IPS-15b (cell line): ENCODE results near the gene LRRC17.

ENCODE experiments used
- H3K27me3 ChIP-seq: one replicate; pipeline ENCODE4 v1.6.1; 2013; ENCODE audit warnings: low read length; ENCODE audit not compliant: control insufficient read depth, insufficient read depth
- H3K36me3 ChIP-seq: one replicate; pipeline ENCODE4 v1.6.1; 2013; ENCODE audit warnings: low read length; ENCODE audit not compliant: control insufficient read depth, insufficient read depth
- H3K4me1 ChIP-seq: one replicate; pipeline ENCODE4 v1.6.1; 2013; ENCODE audit warnings: mild to moderate bottlenecking, low read length; ENCODE audit not compliant: control insufficient read depth, insufficient read depth
- H3K4me3 ChIP-seq: one replicate; pipeline ENCODE4 v1.5.1; 2013; ENCODE audit warnings: low read depth, low read length
- H3K9ac ChIP-seq: one replicate; pipeline ENCODE4 v1.6.1; 2013; ENCODE audit warnings: low read depth, mild to moderate bottlenecking, low read length
- H3K9me3 ChIP-seq: one replicate; pipeline ENCODE4 v1.6.1; 2013; ENCODE audit warnings: mild to moderate bottlenecking, low read length; ENCODE audit not compliant: control insufficient read depth, insufficient read depth

The LRRC17 gene

DNA sequence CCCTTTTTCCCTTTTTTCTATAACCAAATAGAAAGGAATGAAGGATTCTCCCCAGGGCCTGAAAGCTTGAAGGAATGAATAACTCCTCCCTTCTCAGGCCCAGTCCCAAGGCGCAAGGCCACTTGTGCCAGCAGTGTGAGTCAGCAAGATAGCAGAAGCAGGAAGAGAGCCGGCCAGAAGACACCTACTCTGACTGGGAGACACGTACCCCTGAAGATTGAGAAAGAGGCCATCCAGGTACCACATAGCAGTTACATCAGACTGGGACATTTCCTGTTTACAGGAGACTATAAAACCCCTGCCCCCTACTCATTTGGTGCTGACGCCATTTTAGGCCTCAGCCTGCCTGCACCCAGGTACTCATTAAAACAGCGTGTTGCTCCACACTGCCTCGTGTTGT is 65.5 kb downstream of the LRRC17 start:
- Histone ChIP-seq H3K9ac (no peak overlapping the region), H3K9me3 (no peaks in the 10 kb centered on the region), H3K27me3 (no peaks in the 10 kb centered on the region), H3K36me3 (peaks cover 2% of the 10 kb centered on the region), H3K4me3 (no peak overlapping the region), H3K4me1 (peaks cover 2% of the 10 kb centered on the region)

DNA sequence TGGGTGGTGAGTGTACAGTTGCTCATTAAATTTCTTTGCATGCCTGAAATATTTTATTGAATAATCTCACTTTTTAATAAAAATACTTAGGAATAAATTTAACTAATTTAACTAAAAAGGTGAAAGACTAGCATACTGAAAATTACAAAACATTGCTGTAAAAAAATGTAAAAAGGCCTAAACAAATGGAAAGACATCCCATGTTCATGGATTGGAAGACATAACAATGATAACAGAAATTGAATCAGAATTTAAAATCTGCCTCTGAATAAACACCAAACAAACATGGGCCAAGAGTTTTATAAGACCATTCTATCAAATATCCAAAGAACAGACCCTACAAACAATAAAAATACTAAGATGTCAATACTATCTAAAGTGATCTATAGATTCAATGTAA is 66.9 kb downstream of the LRRC17 start:
- no peak overlapping the region for H3K9ac ChIP-seq
- H3K36me3 ChIP-seq = no peaks in the 10 kb centered on the region
- H3K9me3 ChIP-seq = no peaks in the 10 kb centered on the region
- no peak overlapping the region for H3K4me3 ChIP-seq
- H3K4me1 ChIP-seq = no peaks in the 10 kb centered on the region
- H3K27me3 ChIP-seq = no peaks in the 10 kb centered on the region

DNA sequence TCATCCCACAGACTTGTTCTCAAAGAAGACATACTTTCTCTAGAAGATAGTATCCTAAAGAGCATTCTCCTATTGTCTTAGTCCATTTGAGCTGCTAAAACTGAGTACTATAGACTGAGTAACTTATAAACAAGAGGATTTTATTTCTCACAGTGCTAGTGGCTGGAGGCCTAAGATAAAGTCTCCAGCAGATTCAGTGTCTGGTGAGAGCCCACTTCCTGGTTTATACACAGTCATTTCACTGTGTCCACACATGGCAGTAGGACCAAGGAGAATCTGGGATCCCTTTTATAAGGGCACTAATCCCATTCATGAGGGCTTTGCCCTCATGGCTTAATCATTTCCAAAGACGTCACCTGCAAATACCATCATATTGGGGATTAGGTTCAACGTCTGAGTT is 68.7 kb downstream of the LRRC17 start:
- Histone ChIP-seq H3K9me3 (no peaks in the 10 kb centered on the region), H3K9ac (no peak overlapping the region), H3K36me3 (no peaks in the 10 kb centered on the region), H3K4me1 (no peaks in the 10 kb centered on the region), H3K27me3 (no peaks in the 10 kb centered on the region), H3K4me3 (no peak overlapping the region)

DNA sequence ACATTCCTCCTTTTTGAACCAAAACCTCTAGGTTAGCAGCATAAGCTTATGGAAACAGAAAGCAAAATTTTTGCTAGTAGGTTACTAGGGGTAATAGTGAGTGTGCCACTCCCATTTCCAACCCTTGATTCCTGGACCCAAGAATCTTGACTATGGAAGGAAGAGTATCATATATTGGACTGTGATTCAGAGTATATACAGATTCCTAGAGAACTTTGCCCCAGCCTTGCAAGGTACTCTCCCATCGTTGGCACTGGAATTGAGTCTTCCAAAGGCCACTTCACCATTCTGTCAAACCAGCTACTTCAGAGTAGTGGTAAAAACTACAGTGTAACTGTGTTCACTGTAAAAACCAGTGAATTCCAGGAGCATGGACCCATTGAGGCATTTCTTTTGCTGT is 69.4 kb downstream of the LRRC17 start:
- H3K4me3 ChIP-seq = no peak overlapping the region
- H3K36me3 ChIP-seq = no peaks in the 10 kb centered on the region
- H3K4me1 ChIP-seq = no peaks in the 10 kb centered on the region
- H3K9ac ChIP-seq = no peak overlapping the region
- no peaks in the 10 kb centered on the region for H3K27me3 ChIP-seq
- no peaks in the 10 kb centered on the region for H3K9me3 ChIP-seq

DNA sequence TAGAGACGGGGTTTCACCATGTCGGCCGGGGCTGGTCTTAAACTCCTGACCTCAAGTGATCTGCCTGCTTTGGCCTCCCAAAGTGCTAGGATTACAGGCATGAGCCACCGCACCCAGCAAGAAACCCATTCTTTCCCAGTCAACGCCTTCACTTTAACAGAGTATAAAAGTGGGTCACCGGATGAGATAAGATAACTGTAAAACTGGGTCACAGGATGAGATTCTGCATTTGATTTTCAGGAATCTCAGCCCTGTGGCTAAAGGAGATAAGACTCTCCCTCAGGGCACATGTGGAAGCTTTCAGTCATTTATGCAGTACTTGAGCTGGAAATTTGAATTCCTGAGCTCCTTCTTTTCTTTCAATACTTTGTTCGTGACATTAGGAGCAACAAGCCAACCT is 70.8 kb downstream of the LRRC17 start:
- H3K9ac ChIP-seq = no peak overlapping the region
- no peaks in the 10 kb centered on the region for H3K27me3 ChIP-seq
- no peaks in the 10 kb centered on the region for H3K36me3 ChIP-seq
- H3K4me1 ChIP-seq = no peaks in the 10 kb centered on the region
- H3K4me3 ChIP-seq = no peak overlapping the region
- H3K9me3 ChIP-seq = no peaks in the 10 kb centered on the region

DNA sequence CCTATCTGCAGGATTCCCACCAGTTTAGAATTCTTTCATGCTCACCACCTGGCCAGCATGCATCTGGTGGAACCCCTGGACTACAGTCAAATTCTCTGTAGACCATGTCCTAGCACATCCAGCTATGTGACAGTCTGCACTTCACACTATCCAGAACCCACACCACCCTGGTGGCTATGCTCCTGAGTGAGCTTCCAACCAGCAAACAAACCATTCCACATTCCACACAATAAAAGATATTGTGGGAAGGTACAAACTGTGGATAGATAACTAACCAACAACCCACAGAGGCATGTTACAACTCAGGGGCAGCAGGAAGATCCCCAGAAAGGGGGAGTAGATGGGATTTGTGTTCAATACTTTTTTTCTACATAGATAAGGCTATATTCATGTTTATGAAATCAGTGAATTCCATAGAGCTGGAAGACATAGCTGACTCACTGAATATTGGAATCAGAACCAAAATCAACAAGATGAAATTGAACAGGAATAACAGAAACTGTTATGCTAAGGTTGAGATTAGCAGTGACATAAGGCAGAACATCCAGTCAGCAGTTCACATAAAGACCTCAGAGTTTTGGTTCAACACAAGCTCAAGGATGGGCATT is 72.5 kb downstream of the LRRC17 start:
- Histone ChIP-seq H3K36me3 (no peaks in the 10 kb centered on the region), H3K9me3 (no peaks in the 10 kb centered on the region), H3K4me3 (no peak overlapping the region), H3K9ac (no peak overlapping the region), H3K27me3 (no peaks in the 10 kb centered on the region), H3K4me1 (no peaks in the 10 kb centered on the region)

DNA sequence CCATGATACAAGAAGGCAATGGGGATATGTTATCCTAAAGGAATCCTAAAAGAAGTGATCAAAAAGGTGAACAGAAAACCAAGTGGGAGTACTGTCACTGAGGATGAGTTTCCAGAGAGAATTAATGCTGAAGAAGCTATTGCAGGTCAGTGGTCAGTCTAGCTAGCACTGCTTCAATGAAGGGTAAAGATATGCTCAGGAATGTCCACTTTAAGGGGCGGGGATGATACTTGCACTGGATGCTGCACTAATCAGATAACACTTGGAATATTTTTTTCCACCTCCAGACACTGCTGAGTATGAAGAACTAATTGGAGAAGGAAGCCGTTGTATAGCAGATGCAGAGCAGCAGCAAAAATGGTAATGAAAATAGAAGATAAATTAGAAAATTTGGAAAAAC is 75.3 kb downstream of the LRRC17 start:
- Histone ChIP-seq H3K9ac (no peak overlapping the region), H3K36me3 (no peaks in the 10 kb centered on the region), H3K9me3 (no peaks in the 10 kb centered on the region), H3K4me3 (no peak overlapping the region), H3K4me1 (no peaks in the 10 kb centered on the region), H3K27me3 (no peaks in the 10 kb centered on the region)

DNA sequence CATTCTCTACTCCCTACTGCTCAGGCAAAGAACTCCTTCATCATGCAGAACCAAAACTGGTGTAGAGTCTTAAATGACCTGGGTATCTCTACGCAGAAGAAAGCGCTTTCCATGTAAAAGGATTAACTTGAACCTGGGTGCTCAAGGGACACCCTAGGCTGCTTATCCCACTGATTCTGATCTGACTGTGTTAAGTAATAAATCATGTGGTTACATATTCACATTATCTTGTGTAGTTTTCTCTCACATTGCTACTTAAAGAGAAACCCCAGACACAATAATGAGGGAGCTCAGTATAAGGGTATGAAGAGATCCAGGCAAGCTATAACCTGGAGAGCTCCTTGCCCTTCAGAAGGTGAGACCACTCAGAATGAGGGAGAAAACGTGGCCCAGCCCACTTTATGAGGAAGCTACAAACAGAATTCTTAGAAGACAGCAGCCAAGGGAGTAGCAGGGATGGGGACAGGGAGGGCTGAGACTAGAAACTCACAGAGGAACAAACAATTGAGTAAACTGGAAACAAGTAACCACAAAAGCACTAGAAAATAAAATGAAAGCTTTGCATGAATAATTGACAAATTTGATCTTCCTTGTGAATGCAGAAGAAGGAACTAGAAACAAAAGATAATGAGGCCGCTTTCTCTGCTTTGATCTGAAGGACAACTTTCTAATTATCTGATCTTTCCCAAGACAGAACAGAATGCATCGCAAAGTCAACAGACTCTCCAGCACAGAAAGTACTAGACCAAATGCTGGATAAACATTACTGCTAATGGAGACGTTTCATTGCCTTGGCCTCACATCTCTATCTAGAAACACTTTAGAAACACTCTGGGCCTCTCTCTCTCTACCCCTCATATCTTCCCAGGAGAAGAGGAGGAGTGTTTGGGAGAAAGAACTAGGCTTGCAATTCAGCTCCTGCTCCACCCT is 76.1 kb downstream of the LRRC17 start:
- H3K36me3 ChIP-seq = no peaks in the 10 kb centered on the region
- H3K27me3 ChIP-seq = no peaks in the 10 kb centered on the region
- H3K4me1 ChIP-seq = no peaks in the 10 kb centered on the region
- H3K9ac ChIP-seq = no peak overlapping the region
- H3K4me3 ChIP-seq = no peak overlapping the region
- H3K9me3 ChIP-seq = no peaks in the 10 kb centered on the region

DNA sequence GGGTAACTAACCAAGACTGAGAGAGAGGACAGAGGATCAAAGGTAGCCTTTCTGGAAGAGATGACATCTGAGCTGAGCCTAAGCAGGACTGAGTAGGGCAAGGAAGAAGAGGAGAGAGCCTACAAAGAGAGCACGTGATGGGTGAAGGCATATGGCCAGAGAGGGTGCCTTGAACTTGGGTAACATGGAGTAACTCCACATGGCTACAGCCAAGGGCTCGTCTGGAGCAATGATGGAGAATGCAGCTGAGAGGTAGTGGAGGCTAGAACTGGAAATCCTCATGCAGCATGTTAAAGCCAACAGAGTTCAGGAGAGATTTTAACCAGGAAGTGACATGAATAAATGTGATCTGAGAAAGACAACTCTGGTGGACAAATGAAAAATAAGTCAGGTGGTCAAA is 77.8 kb downstream of the LRRC17 start:
- Histone ChIP-seq H3K4me1 (no peaks in the 10 kb centered on the region), H3K9ac (no peak overlapping the region), H3K36me3 (no peaks in the 10 kb centered on the region), H3K27me3 (no peaks in the 10 kb centered on the region), H3K9me3 (no peaks in the 10 kb centered on the region), H3K4me3 (no peak overlapping the region)

DNA sequence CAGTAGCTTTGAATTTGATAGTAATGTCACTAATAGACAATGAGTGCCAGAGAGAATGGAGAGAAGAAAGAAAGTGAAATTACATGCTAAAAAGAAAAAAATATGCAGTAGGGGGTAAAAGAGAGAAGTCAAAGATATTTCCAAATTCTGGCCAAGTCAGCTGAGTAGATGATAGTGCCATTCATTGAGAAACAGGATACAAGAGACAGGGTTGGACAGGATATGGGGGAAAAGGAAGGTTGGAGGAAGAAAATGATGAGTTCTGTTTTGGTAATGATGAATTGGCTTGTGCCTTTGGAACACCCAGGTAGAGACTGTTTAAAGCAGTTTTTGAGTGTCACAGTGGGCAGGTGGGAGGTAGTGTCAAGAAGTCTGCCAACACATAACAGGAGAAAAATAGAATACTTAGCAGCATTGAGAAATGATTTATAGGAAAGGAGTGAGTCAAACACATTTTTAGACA is 78.3 kb downstream of the LRRC17 start:
- no peaks in the 10 kb centered on the region for H3K27me3 ChIP-seq
- H3K4me1 ChIP-seq = no peaks in the 10 kb centered on the region
- no peak overlapping the region for H3K9ac ChIP-seq
- H3K4me3 ChIP-seq = no peak overlapping the region
- no peaks in the 10 kb centered on the region for H3K9me3 ChIP-seq
- no peaks in the 10 kb centered on the region for H3K36me3 ChIP-seq

DNA sequence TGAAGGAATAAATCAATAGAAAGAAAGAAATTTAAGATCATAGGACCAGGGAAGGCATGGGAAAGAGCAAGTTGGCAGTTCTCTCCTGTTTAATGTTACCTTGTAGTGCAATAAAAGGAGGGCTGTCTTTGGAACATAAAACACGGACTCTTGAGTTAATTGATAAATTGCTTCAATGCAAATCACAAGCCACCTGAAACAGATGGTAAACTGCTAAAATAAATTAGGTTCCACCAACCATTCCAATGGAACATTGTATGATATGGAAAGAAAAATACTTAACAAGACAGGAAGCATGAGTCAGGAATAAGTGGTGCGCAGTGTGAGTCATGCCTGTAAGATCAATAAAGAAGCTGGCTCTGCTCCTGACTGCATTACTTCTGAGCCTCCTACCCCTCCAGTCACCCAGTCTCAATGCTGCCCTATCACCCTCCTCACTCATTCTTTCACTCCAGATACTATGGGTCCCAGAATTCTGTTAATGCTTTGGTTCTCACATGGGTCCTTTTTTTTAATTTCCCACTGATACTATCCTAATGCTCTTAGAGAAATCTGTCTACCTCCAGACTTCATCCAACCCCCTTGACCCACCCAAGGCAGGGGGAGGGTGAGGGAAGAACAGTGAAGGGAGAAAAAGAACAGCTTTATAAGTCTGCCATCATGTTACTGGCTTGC is 78.9 kb downstream of the LRRC17 start:
- no peak overlapping the region for H3K4me3 ChIP-seq
- no peaks in the 10 kb centered on the region for H3K27me3 ChIP-seq
- H3K4me1 ChIP-seq = no peaks in the 10 kb centered on the region
- no peaks in the 10 kb centered on the region for H3K9me3 ChIP-seq
- H3K36me3 ChIP-seq = no peaks in the 10 kb centered on the region
- no peak overlapping the region for H3K9ac ChIP-seq
